Fibroblast of the aortic adventitia (primary cell): Measurements from ENCODE around the gene INHA. TPM values are rescaled to one million over a fixed set of nuclear protein-coding genes. Genes with fewer than 3 reads are reported as not detected.

Experiments used
- DNase-seq: peaks from one replicate; pipeline ENCODE4 v3.0.0-alpha.2; 2010; ENCODE audit warnings: low read depth
- H3K4me3 ChIP-seq: 2 replicates; pipeline ENCODE4 v1.5.1; 2011; ENCODE audit warnings: low read depth, mild to moderate bottlenecking, control low read depth, low read length, moderate library complexity
- total RNA-seq: library from RNA; depleted of rRNA; stranded (reverse); fragments of >200 nt; gene quantifications from 2 replicates; pipeline ENCODE4 v1.2.3, GENCODE V29; 2012; ENCODE audit warnings: low replicate concordance
- TF ChIP-seq, protein P1 (sequence below): IDR thresholded peaks from 2 replicates; pipeline ENCODE4 v1.5.1; 2011; ENCODE audit warnings: mild to moderate bottlenecking, low read length, control low read depth, inconsistent platforms; ENCODE audit not compliant: insufficient read depth

The INHA gene
- total RNA-seq, 1 donor = 0.18 TPM

DNA sequence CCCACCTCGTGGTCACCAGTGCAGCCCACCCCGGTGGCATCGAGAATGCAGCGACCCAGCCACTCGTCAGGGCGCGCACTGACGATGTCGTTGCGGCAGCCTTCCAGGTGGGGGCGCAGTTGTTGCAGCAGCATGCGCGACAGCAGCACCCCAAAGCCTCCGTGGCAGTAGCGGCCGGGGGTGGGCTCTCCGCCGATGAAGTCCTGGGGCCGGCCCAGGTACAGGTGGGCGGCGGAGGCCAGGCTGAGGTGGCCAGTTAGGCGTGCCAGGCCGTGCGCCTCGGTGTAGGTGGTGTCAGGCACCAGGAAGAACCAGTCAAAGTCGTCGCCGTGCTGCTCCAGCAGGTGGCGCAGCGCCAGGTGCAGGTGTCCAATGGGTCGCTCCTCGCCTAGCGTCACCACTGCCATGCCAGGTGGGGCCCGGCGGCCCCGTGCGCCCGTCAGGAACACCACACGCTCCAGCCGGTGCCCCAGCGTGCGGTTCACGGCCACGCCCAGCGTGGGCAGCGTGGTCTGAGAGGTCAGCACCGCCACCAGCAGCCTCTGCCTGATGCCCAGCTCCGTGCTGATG, 30.4 kb upstream of the INHA start:
- TF ChIP-seq, protein P1, sequence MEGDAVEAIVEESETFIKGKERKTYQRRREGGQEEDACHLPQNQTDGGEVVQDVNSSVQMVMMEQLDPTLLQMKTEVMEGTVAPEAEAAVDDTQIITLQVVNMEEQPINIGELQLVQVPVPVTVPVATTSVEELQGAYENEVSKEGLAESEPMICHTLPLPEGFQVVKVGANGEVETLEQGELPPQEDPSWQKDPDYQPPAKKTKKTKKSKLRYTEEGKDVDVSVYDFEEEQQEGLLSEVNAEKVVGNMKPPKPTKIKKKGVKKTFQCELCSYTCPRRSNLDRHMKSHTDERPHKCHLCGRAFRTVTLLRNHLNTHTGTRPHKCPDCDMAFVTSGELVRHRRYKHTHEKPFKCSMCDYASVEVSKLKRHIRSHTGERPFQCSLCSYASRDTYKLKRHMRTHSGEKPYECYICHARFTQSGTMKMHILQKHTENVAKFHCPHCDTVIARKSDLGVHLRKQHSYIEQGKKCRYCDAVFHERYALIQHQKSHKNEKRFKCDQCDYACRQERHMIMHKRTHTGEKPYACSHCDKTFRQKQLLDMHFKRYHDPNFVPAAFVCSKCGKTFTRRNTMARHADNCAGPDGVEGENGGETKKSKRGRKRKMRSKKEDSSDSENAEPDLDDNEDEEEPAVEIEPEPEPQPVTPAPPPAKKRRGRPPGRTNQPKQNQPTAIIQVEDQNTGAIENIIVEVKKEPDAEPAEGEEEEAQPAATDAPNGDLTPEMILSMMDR = peak; percentile 83
- H3K4me3 ChIP-seq = peak overlapping the region; percentile 80
- peak; percentile 52 for DNase-seq

DNA sequence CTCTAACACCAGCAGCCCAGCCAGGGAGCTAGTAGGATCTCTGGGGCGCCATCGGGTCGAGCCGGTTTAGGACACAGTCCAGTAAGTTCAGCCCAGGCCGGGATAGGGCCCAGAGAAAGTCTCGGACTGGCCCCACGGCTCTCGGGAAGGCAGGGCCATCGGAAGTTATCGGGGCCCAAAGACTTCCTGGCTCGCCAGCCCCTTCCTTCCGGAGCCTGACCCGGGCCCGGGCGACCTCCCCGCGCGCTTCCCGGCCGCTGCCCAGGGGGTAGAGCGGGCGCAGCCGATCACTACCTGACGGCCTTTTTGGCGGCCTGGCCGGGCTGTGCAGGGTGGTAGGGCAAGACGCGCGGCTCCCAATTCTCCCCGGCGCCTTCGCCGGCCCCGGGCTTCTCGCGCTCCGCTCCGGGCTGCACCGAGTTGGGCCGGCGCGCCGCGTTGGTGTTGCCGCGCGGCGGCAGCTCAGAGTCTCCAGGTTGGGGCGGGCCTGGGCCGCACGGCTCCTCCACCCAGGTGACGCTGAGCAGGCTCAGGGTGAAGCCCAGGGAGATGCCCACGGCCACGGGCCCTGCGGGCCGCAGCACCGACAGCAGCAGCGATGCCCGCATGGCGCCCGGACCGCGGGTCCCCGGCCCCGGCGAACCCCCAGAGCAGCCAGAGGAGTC, 29.0 kb upstream of the INHA start:
- peak overlapping the region; percentile 80 for H3K4me3 ChIP-seq
- TF ChIP-seq, protein P1 = no peak
- DNase-seq = peak; percentile 25

DNA sequence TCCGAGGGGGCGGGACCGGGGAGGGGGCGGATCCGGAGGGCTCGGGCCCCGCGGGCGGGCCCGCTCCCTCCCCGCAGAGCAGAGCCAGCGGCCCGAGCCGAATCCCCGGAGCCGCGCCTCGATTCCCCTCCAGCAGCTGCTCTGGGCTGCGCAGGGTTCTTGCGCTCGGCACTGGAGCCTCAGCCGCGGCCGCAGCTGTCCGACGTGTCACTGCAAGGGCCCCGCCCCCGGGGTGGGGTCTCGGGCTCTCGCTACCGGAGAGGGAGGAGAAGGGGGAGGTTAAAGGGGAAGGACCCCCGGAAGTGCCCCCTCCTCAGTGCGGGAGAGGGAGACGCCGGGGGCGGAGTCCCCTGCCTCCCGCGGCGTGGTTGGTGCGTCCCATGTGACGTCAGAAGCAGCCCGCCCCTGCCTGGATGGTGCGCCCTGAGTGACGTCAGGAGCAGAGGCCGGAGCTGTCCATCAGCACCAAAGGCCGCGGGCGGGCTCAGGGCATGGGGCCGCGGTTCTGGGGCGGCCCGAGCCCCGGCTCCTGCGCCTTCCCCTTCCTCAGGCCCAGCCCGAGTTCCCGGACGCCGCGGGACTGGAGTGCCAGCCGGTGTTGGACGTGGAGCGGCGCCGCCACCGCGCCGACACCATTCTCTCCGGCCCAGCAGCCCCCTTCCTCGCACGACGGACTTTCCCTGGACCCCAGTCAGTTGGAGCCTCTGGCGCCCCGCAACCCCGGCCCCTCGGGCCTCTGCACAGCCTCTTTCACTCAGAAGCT, 28.3 kb upstream of the INHA start, which contains the start of the genes CHPF and TMEM198:
Gene CHPF, minus strand, starts transcription at position 214 of the 763 bp plus-strand sequence. CDS start 271 bp downstream, outside the sequence.
Gene TMEM198, plus strand, starts transcription at position 433 of the 763 bp plus-strand sequence. CDS start 700 bp downstream, outside the sequence.
- TF ChIP-seq, protein P1 = no peak

DNA sequence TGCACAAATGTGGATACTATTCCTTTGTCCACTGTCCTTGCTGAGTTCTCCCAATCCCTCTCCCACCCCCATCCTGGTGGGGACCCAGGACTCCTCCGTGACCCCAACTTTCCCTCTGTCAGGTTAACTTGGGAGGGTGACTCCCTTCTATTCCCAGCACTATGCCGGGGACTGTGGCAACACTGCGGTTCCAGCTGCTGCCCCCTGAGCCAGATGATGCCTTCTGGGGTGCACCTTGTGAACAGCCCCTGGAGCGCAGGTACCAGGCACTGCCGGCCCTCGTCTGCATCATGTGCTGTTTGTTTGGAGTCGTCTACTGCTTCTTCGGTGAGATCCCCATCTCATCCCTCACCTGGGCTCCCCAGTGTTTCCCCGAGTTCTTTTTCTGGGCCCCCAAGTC, 27.5 kb upstream of the INHA start:
- peak overlapping the region; percentile 80 for H3K4me3 ChIP-seq
- DNase-seq = no peak
- TF ChIP-seq, protein P1 = no peak

More for the DNA sequence above, 28.3 kb upstream of the INHA start, which contains the start of the genes CHPF and TMEM198:
- peak within 1 kb of the TSS; percentile 80 for H3K4me3 ChIP-seq
- DNase-seq = peak; percentile 97

DNA sequence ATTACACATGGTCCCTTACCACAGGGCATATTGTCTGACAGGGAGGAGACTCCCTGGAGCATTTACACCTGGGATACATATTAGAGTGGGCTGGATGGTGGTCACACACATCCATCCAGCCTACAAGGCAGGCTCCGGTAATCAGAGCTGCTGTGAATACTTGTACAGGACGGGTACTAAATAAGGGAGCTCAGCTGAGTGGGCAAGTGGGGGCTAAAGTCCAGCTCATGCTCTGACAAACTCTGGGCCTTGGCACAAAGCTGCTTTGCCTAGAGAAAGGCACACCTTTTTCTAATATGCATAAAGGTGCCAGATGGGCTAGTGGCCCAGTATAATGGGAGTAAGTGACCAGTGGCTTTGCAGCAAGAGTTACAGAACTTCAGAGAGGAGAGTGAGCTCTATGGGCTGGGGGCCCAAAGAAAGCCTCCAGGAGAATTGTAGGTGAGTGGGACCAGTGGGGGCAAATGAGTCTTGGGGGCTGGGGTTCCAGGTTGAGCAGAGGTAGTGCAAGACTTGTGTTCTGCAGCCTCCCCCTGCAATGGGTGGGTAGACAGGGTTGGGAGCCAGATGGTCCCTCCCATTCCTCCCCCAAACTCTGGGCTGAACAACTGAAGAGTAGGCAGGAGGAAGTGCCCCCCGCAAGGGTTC, 26.7 kb upstream of the INHA start:
- TF ChIP-seq, protein P1 = no peak
- H3K4me3 ChIP-seq = no peak overlapping the region
- DNase-seq = no peak

DNA sequence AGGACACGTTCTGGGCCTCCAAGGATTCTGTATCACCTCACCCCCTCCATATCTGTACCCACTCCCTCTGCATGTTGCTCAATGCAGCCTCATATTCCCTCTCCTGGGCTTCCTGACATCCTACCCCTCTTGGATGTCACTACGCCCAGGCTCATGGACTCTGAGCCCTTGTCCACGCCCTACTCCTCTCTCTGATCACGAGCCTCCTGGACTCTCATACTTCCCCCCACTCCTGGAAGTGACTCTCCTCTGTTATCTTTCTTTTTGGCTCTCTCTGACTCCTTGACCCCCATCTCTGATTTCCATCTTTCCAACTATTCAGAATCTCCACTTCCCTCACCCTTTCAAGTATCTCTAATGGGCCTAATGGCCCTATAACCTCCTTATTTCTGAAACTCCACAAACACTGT, 26.2 kb upstream of the INHA start:
- H3K4me3 ChIP-seq = no peak overlapping the region
- no peak for DNase-seq
- TF ChIP-seq, protein P1 = no peak
